A549 (cell line): Measurements from ENCODE around the gene LRRC14B.

Experiments used
- CTCF ChIP-seq: fragments of >200 bp; sonication (Bioruptor Twin); formaldehyde crosslinking; IDR thresholded peaks from 3 replicates; pipeline ENCODE4 v1.5.1; 2016
- MYC ChIP-seq: IDR thresholded peaks from 2 replicates; pipeline ENCODE4 v1.6.1; 2012; ENCODE audit warnings: mild to moderate bottlenecking, inconsistent platforms, low read length, improper control_type of control experiment, borderline replicate concordance
- POLR2A ChIP-seq: IDR thresholded peaks from 2 replicates; pipeline ENCODE4 v1.6.1; 2012; ENCODE audit warnings: mild to moderate bottlenecking, low read length
- POLR2AphosphoS2 ChIP-seq: conservative IDR thresholded peaks from 2 replicates; pipeline ENCODE4 v1.6.1; 2012; ENCODE audit warnings: low read length, improper control_type of control experiment, inconsistent platforms
- RCOR1 ChIP-seq: fragments of 150-350 bp; IDR thresholded peaks from 2 replicates; pipeline ENCODE4 v1.6.1; 2014; ENCODE audit warnings: antibody characterized with exemption, low read length, low read depth
- RNF2 ChIP-seq: fragments of 200-600 bp; sonication (generic); IDR thresholded peaks from 2 replicates; pipeline ENCODE4 v1.6.1; 2016; ENCODE audit warnings: low read depth, mild to moderate bottlenecking, antibody characterized with exemption, moderate library complexity, borderline replicate concordance

- TF ChIP-seq CTCF (no peak), POLR2AphosphoS2 (no peak), RNF2 (no peak), POLR2A (no peak), RCOR1 (no peak), MYC (no peak)
Observed at GRCh38 chr5:192691-192969, 1.3 kb downstream of the LRRC14B start.
